Activated CD4-positive, alpha-beta T cell treated with anti-CD3 and anti-CD28 coated beads for 36 hours (primary cell): Measurements from ENCODE around the gene SREBF1. TPM values are rescaled to one million over a fixed set of nuclear protein-coding genes. Genes with fewer than 3 reads are reported as not detected.

Source experiments
- ATAC-seq: fragments of 200-7000 bp; cut with Tn5 transposase; one replicate; pipeline ENCODE4 v1.10.0; 2021; ENCODE audit warnings: mild to moderate bottlenecking, moderate library complexity
- CTCF ChIA-PET: fragments of 350-600 bp; sonication (Branson Sonifier 250); formaldehyde crosslinking; loops from one replicate; lab custom pipeline; 2021; ENCODE audit warnings: antibody characterized with exemption; lab: Charles Lee
- POLR2A ChIA-PET: fragments of 350-600 bp; sonication (Branson Sonifier 250); formaldehyde crosslinking; loops from one replicate; lab custom pipeline; 2021; ENCODE audit warnings: antibody characterized with exemption, inconsistent platforms; lab: Charles Lee
- DNase-seq: peaks from one replicate; pipeline ENCODE4 v3.0.0-alpha.2; 2020
- H3K27ac Mint-ChIP-seq: one replicate; pipeline ENCODE4 v1.8.0; 2021; ENCODE audit warnings: mixed read lengths
- H3K27me3 Mint-ChIP-seq: one replicate; pipeline ENCODE4 v1.8.0; 2021; ENCODE audit warnings: mixed read lengths
- H3K36me3 Mint-ChIP-seq: one replicate; pipeline ENCODE4 v1.8.0; 2021; ENCODE audit warnings: low read depth, mixed read lengths
- H3K4me1 Mint-ChIP-seq: one replicate; pipeline ENCODE4 v1.8.0; 2021; ENCODE audit warnings: mixed read lengths
- H3K4me3 Mint-ChIP-seq: one replicate; pipeline ENCODE4 v1.8.0; 2021; ENCODE audit warnings: mild to moderate bottlenecking, moderate library complexity, mixed read lengths
- H3K9me3 Mint-ChIP-seq: one replicate; pipeline ENCODE4 v1.8.0; 2021; ENCODE audit warnings: low read depth, mixed read lengths
- intact Hi-C, 2 experiments: fragments of 100-400 bp; cut with DNase I in 1 of 2; cut with micrococcal nuclease in 1 of 2; formaldehyde crosslinking; loops; one replicate each; pipeline versions ENCODE4 v1.14.2 to v1.15.1; 2022 to 2024; cut with DNase I, micrococcal nuclease
- total RNA-seq, 2 experiments: library from RNA; stranded (reverse); gene quantifications; one replicate each; pipeline ENCODE4 v1.2.3, GENCODE V29; 2021

The SREBF1 gene
- total RNA-seq, 2 experiments from 2014 or later, result 87.6 to 97.2 TPM

DNA sequence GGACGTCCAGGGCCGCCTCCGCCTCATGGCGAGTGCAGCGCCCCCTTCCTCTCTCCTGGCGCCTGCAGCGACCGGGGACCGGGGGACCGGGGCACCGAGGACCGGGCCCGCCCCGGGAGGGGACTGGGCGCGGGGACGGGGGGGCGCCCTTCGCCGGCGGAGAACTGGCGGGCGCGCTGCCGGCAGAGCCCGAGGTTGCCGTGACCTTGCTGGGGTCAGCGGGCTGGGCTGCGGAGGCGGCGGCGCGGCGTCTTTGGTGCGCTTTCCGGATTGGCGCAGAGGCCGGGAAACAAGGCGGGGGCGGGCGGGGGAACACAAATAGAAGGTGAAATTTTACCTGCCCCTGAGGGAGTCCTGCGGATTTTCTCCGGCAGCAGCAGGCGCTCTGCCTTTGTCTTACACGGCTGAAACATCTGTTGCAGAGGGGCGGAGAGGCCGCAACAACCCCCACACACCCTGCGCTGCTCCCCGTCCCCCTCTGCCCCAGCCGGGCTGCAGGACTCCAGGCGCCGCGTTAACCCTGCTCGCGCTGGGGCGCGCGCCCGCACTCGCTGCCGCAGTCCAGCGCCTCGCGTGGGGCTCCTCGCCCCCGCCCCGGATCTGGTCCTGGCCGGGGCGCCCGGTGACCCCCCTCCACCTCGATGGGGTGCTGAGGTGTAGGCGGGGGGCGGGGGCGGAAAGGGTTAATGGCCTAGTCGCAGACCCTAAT lies 53.5 kb downstream of the SREBF1 start:
- Mint-ChIP-seq H3K27me3 (no peaks in the 10 kb centered on the region), H3K4me1 (peaks cover 18% of the 10 kb centered on the region), H3K36me3 (no peaks in the 10 kb centered on the region), H3K4me3 (peak overlapping the region; percentile 55), H3K27ac (no peak overlapping the region), H3K9me3 (no peaks in the 10 kb centered on the region)
- DNase-seq (peak; percentile 78), ATAC-seq (peak; percentile 58)
- intact Hi-C loops, result loop anchor here (1.0 to 2.0 kb wide), 5 partner anchors 30 to 101 kb away; no protein-coding TSS in a partner anchor
- ChIA-PET POLR2A (no interaction called here), CTCF (interaction anchor here (0.7 kb wide), 2 partner anchors 45 to 62 kb away, joined by 3 read pairs; no protein-coding TSS in a partner anchor)

- peak; percentile 39 for DNase-seq
- intact Hi-C loops, result loop anchor here (1.0 to 2.0 kb wide), 5 partner anchors 30 to 100 kb away; no protein-coding TSS in a partner anchor
- POLR2A ChIA-PET, result no interaction called here
- Mint-ChIP-seq H3K4me3 (peak overlapping the region; percentile 55), H3K27me3 (no peaks in the 10 kb centered on the region), H3K36me3 (no peaks in the 10 kb centered on the region), H3K9me3 (no peaks in the 10 kb centered on the region), H3K4me1 (peaks cover 18% of the 10 kb centered on the region), H3K27ac (no peak overlapping the region)
- peak; percentile 1 for ATAC-seq
- CTCF ChIA-PET, result no interaction called here
Measured at GRCh38 chr17:17782523-17783115, 54.2 kb downstream of the SREBF1 start.

DNA sequence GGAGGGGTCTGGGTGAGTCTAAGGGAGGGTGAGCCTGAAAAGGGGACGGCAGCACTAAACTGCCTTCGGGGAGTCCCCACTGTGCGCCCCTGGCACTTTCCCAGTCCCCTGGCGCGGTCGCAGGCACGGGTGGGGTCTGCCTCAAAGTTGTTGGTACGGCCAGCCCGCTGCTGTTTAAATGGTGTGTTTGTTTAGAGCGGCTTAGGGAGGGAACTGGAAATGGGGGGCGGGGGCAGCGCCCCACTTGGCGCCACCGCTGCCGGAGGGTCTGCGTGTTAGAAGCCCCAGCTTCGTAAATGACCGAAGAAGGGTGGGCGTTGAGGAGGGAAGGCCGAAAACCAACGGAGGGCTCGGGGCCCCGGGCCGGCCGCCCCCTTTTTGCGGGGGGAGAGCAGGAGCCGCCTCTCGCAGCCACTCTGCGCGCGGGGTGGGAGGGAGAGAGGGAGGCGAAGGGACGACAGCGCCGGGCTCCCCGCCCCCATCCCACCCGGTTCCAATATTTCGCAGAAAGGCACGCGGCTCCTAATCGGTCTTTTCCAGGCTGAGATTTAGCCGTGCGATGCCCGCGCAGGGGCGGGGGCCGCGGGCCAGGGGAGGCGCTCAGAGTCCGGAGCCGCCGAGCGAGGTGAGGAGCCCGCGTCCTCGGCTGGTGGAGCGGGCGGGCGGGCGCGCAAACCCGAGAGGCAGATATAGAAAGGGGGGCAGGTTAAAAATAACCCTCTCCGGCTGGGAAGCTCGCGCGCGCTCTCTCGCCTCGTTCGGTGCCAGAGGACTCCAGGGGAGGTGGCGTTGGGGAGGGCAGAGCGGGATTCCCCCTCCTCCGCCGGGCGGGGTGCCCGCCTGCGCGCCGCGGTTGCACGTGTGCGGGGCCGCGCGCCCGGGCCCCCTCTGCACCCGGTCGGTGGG lies 54.9 kb downstream of the SREBF1 start:
- POLR2A ChIA-PET, result no interaction called here
- H3K36me3 Mint-ChIP-seq, result no peaks in the 10 kb centered on the region
- intact Hi-C loops, result loop anchor here (2.0 kb wide), 4 partner anchors 29 to 99 kb away; no protein-coding TSS in a partner anchor
- H3K27ac Mint-ChIP-seq, result no peak overlapping the region
- DNase-seq (peak; percentile 56), ATAC-seq (peak; percentile 22)
- peaks cover 18% of the 10 kb centered on the region for H3K4me1 Mint-ChIP-seq
- H3K4me3 Mint-ChIP-seq, result no peak overlapping the region
- H3K27me3 Mint-ChIP-seq, result no peaks in the 10 kb centered on the region
- CTCF ChIA-PET, result interaction anchor here (0.5 kb wide), 1 partner anchor 79 kb away, joined by 3 read pairs; no protein-coding TSS in a partner anchor
- no peaks in the 10 kb centered on the region for H3K9me3 Mint-ChIP-seq

DNA sequence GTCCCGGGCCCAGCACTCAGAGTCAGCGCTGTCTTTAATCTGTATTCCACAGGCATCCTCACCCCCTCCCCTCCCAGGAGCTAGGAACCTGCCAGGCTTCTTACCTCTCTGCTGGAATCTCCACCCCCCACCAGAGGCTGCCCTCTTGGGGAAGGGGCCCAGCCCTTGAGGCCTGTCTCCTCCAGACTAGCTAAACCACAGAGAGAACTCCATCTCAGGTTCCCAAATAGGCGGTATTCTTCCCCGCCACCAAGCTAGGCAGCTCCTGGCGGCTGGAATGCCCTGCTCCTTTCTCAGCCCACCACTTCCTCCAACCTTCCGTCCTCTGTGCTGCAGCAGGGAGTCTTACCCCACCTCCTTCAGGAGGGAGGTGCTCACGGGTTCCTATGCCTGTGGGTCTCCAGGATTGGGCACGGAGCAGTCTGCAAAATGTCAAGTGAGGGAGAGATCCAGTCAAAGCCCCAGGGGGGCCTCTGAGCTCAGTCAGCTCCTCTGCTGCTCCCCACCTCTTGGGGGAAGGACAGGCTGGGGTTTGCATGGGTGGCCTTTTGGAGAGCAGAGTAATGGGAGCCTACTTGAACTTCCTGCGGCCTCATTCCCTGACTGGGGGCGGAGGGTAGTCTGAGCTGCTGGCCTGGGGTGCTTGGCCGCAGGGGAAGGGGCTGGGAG lies 55.7 kb downstream of the SREBF1 start:
- Mint-ChIP-seq H3K4me1 (peaks cover 18% of the 10 kb centered on the region), H3K27ac (no peak overlapping the region), H3K4me3 (no peak overlapping the region), H3K9me3 (no peaks in the 10 kb centered on the region), H3K36me3 (no peaks in the 10 kb centered on the region), H3K27me3 (no peaks in the 10 kb centered on the region)
- ATAC-seq (no peak), DNase-seq (no peak)
- intact Hi-C loops, result no loop called here
- POLR2A ChIA-PET, result no interaction called here
- CTCF ChIA-PET, result interaction anchor here (0.5 kb wide), 1 partner anchor 80 kb away, joined by 3 read pairs; no protein-coding TSS in a partner anchor

GRCh38 chr17:17779015-17779611 lies 57.7 kb downstream of the SREBF1 start:
- CTCF ChIA-PET, result interaction anchor here (0.6 to 1.2 kb wide), 3 partner anchors 28 to 140 kb away, joined by 4 read pairs; no protein-coding TSS in a partner anchor
- no peak for ATAC-seq
- POLR2A ChIA-PET, result no interaction called here
- no peaks in the 10 kb centered on the region for H3K9me3 Mint-ChIP-seq
- peaks cover 4% of the 10 kb centered on the region for H3K4me1 Mint-ChIP-seq
- no peaks in the 10 kb centered on the region for H3K36me3 Mint-ChIP-seq
- H3K4me3 Mint-ChIP-seq, result no peak overlapping the region
- intact Hi-C loops, result no loop called here
- DNase-seq, result no peak
- no peak overlapping the region for H3K27ac Mint-ChIP-seq
- no peaks in the 10 kb centered on the region for H3K27me3 Mint-ChIP-seq

DNA sequence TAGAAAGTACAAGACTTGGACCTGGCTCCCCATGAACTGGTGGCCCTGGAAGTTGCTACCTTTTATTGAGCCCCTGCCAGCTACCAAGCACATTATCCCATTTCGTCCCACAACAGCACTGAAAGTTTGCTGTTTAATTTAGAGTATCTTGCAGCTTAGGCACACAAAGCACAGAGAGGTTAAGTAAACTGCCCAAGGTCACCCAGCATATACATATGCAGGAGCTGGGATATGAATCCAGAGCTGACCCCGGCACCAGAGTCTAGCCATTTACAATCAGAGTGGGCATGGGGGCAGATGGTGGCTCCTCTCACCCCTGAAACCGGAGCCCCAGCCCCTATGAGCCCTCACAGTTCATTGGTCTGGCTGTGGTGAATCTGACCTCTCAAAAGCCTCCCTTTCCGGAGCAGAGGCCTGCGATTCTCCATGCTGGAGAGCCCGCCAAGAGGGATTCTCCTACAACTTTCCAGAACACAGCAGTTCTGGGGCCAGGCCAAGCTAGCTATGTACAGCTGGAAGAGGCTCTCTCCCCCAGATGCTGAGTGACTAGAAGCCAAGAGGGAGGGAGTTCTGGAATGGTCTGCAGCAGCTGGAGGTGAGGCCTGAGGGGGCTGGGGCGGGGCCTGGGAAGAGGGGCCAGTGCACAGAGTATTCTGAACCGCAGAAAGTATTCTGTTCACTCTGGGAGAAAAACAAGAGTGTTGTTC lies 58.3 kb downstream of the SREBF1 start:
- Mint-ChIP-seq H3K27me3 (no peaks in the 10 kb centered on the region), H3K27ac (no peak overlapping the region), H3K4me1 (peaks cover 5% of the 10 kb centered on the region), H3K9me3 (no peaks in the 10 kb centered on the region), H3K36me3 (no peaks in the 10 kb centered on the region), H3K4me3 (no peak overlapping the region)
- no peak for DNase-seq
- ChIA-PET POLR2A (interaction anchor here (0.6 kb wide), 1 partner anchor 732 kb away, joined by 3 read pairs; no protein-coding TSS in a partner anchor), CTCF (interaction anchor here (0.6 to 1.2 kb wide), 3 partner anchors 83 to 141 kb away, joined by 4 read pairs; no protein-coding TSS in a partner anchor)
- ATAC-seq, result no peak
- intact Hi-C loops, result no loop called here

DNA sequence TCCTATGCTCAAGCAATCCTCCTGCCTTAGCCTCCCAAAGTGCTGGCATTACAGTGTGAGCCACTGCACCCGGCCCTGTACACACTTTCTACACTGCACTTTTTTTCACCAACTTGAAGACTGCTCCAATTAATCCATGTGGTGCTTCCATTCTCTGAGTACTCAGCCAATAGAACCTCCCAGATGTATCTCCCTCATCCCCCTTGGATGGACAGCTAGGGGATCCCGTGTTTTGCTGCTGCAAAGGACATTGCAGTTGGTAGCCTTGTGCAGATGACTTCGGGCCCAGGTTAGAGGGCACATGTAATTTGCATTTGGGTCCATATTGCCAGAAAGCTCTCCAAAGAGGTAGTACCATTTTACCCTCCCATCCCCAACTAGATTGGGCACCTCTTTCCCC lies 59.9 kb downstream of the SREBF1 start:
- DNase-seq (no peak), ATAC-seq (no peak)
- no peak overlapping the region for H3K27ac Mint-ChIP-seq
- no peaks in the 10 kb centered on the region for H3K36me3 Mint-ChIP-seq
- ChIA-PET POLR2A (no interaction called here), CTCF (interaction anchor here (1.4 kb wide), 1 partner anchor 103 kb away, joined by 4 read pairs; no protein-coding TSS in a partner anchor)
- no peaks in the 10 kb centered on the region for H3K27me3 Mint-ChIP-seq
- peaks cover 9% of the 10 kb centered on the region for H3K4me1 Mint-ChIP-seq
- intact Hi-C loops, result no loop called here
- no peaks in the 10 kb centered on the region for H3K9me3 Mint-ChIP-seq
- H3K4me3 Mint-ChIP-seq, result no peak overlapping the region

DNA sequence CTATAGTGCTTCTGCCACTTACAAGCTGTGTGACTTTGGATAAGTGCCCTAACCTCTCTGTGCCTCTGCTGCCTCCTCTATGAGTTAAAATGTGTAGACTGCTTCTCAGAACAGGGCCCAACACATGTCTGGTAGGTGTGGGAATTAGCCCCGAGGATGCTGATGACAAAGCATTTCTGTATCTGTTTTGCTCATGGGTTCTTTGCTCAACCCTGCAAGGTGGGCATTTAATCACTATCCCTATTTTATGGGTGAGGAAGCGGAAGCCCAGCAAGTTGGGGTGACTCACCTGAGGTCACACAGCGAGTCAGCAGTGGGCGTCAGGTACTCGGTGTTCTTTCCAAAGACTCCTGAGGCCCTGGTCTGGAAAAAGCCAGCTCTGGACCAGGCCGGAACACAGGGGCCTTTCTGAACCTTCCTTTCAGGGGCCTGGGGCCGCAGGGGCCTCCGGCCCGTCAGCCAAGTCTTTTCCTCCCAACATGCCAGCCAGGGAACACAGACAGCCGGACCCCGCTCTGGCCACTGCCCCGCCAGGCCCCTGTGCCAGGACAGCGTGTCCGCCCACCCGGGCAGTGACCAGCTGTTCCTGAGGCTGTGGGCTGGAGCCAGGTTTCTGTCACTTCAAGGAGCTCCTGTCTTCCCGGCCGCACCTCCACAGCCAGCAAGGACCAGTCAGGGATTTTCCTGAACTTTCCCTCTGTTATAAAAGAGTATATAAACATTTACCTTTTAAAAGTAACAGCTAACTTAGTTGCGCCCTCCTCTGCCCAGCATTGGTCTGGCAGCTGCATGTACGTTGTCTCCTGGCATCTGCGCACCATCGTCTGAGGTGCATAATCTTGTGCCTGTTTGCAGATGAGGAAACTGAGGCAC lies 62.5 kb downstream of the SREBF1 start:
- peak; percentile 51 for DNase-seq
- H3K4me1 Mint-ChIP-seq, result peaks cover 9% of the 10 kb centered on the region
- H3K36me3 Mint-ChIP-seq, result no peaks in the 10 kb centered on the region
- POLR2A ChIA-PET, result no interaction called here
- no peaks in the 10 kb centered on the region for H3K9me3 Mint-ChIP-seq
- no peaks in the 10 kb centered on the region for H3K27me3 Mint-ChIP-seq
- H3K27ac Mint-ChIP-seq, result peak overlapping the region; percentile 29
- peak; percentile 82 for ATAC-seq
- no peak overlapping the region for H3K4me3 Mint-ChIP-seq
- intact Hi-C loops, result no loop called here
- CTCF ChIA-PET, result interaction anchor here (0.6 to 1.5 kb wide), 5 partner anchors 10 to 216 kb away, joined by 3 to 5 read pairs (median 3); no protein-coding TSS in a partner anchor

DNA sequence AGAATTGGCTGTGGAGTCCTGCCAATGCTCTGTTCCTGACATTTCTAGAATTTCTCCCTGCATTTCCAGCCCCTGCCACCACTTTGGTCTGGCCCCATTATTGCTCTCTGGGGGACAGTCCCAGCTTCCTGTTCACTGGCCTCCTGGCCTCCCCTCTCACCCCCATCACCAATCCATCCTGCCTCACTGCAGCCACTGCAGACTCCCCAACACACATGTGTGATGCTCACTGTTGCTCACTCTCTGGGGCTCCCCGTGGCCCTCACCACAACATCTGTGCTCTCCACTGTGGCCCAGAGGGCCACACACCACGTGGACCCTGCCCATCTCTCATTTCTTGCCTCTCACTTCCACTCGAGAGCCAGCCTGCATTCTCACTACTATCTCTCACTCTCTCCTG lies 64.6 kb downstream of the SREBF1 start:
- H3K27me3 Mint-ChIP-seq, result no peaks in the 10 kb centered on the region
- H3K27ac Mint-ChIP-seq, result no peak overlapping the region
- intact Hi-C loops, result no loop called here
- H3K4me3 Mint-ChIP-seq, result no peak overlapping the region
- no peaks in the 10 kb centered on the region for H3K36me3 Mint-ChIP-seq
- POLR2A ChIA-PET, result no interaction called here
- no peak for ATAC-seq
- no peaks in the 10 kb centered on the region for H3K9me3 Mint-ChIP-seq
- DNase-seq, result no peak
- CTCF ChIA-PET, result no interaction called here
- H3K4me1 Mint-ChIP-seq, result peaks cover 9% of the 10 kb centered on the region
